Loucy (cell line): ENCODE measurements around the gene CERS4.
"Not testable (repeated sequence)": the region's sequence is repeated elsewhere in the genome, so short reads cannot be mapped to it uniquely, and the experiment has no call there.

Experiments
- H2AFZ ChIP-seq: fragments of 200-600 bp; sonication (generic); 2 replicates; pipeline ENCODE4 v1.6.0; 2016; ENCODE audit warnings: antibody characterized with exemption, mild to moderate bottlenecking, low read length, moderate library complexity
- H3F3A ChIP-seq: fragments of 200-600 bp; 2 replicates; pipeline ENCODE4 v1.6.0; 2016; ENCODE audit warnings: antibody characterized with exemption, low read depth, mild to moderate bottlenecking
- H3K27me3 ChIP-seq: fragments of 200-600 bp; sonication (generic); 2 replicates; pipeline ENCODE4 v1.6.1; 2014; ENCODE audit warnings: low read length, mild to moderate bottlenecking; ENCODE audit not compliant: insufficient read depth, poor library complexity, severe bottlenecking
- H3K36me3 ChIP-seq: fragments of 200-600 bp; sonication (generic); 2 replicates; pipeline ENCODE4 v1.6.1; 2016; ENCODE audit warnings: low read length; ENCODE audit not compliant: insufficient read depth
- H3K4me1 ChIP-seq: fragments of 200-600 bp; sonication (generic); 2 replicates; pipeline ENCODE4 v1.5.1; 2014; ENCODE audit warnings: low read length, mild to moderate bottlenecking; ENCODE audit not compliant: insufficient read depth, poor library complexity, severe bottlenecking
- H3K4me2 ChIP-seq: fragments of 200-600 bp; sonication (generic); 2 replicates; pipeline ENCODE4 v1.6.0; 2014; ENCODE audit warnings: antibody characterized with exemption, low read length, low read depth, mild to moderate bottlenecking; ENCODE audit not compliant: poor library complexity, severe bottlenecking
- H3K4me3 ChIP-seq: fragments of 200-600 bp; sonication (generic); 2 replicates; pipeline ENCODE4 v1.5.1; 2014; ENCODE audit warnings: low read length, mild to moderate bottlenecking, mixed read lengths; ENCODE audit not compliant: poor library complexity, severe bottlenecking
- H3K79me2 ChIP-seq: fragments of 200-600 bp; sonication (generic); 2 replicates; pipeline ENCODE4 v1.6.1; 2014; ENCODE audit warnings: low read length; ENCODE audit not compliant: insufficient read depth
- H3K9ac ChIP-seq: fragments of 200-600 bp; sonication (generic); 2 replicates; pipeline ENCODE4 v1.6.0; 2014; ENCODE audit warnings: mild to moderate bottlenecking, low read depth, low read length, moderate library complexity; ENCODE audit not compliant: poor library complexity, severe bottlenecking
- H3K9me2 ChIP-seq: fragments of 200-600 bp; sonication (generic); replicated peaks from 2 replicates; pipeline ENCODE4 v1.6.1; 2016; ENCODE audit warnings: low read depth, low read length, mixed read lengths
- H3K9me3 ChIP-seq: fragments of 200-600 bp; sonication (generic); 2 replicates; pipeline ENCODE4 v1.6.1; 2014; ENCODE audit warnings: mild to moderate bottlenecking, antibody characterized with exemption, low read length, low read depth; ENCODE audit not compliant: insufficient read depth
- H4K20me1 ChIP-seq: fragments of 200-600 bp; sonication (generic); 2 replicates; pipeline ENCODE4 v1.6.0; 2014; ENCODE audit warnings: antibody characterized with exemption, low read length, mild to moderate bottlenecking; ENCODE audit not compliant: insufficient read depth, poor library complexity, severe bottlenecking
- EZH2phosphoT487 ChIP-seq: fragments of 200-600 bp; IDR thresholded peaks from 2 replicates; pipeline ENCODE4 v1.6.1; 2018; ENCODE audit warnings: antibody characterized with exemption, mild to moderate bottlenecking, moderate library complexity, borderline replicate concordance
- TF ChIP-seq, protein P1 (sequence below): fragments of 200-600 bp; sonication (generic); conservative IDR thresholded peaks from 2 replicates; pipeline ENCODE4 v1.5.1; 2014; ENCODE audit warnings: mild to moderate bottlenecking, antibody characterized with exemption, low read length

The CERS4 gene

GRCh38 chr19:8214802-8215201, 5.6 kb downstream of the CERS4 start:
- peak overlapping the region; percentile 55 for H3K9ac ChIP-seq
- H3F3A ChIP-seq, result no peaks in the 10 kb centered on the region
- H3K79me2 ChIP-seq, result peaks cover 54% of the 10 kb centered on the region
- peak overlapping the region; percentile 59 for H3K4me2 ChIP-seq
- H3K4me3 ChIP-seq, result peak overlapping the region; percentile 45
- peaks cover 44% of the 10 kb centered on the region for H3K4me1 ChIP-seq
- H3K36me3 ChIP-seq, result no peaks in the 10 kb centered on the region
- no peaks in the 10 kb centered on the region for H3K9me2 ChIP-seq
- H4K20me1 ChIP-seq, result peaks cover 7% of the 10 kb centered on the region
- H3K9me3 ChIP-seq, result no peaks in the 10 kb centered on the region
- H2AFZ ChIP-seq, result no peak overlapping the region
- no peaks in the 10 kb centered on the region for H3K27me3 ChIP-seq
- TF ChIP-seq EZH2phosphoT487, result no peak

- Histone ChIP-seq H2AFZ (no peak overlapping the region), H3F3A (no peaks in the 10 kb centered on the region), H3K4me1 (peaks cover 37% of the 10 kb centered on the region), H3K4me2 (peak overlapping the region; percentile 59), H3K9me3 (no peaks in the 10 kb centered on the region), H3K4me3 (peak overlapping the region; percentile 45), H3K27me3 (no peaks in the 10 kb centered on the region), H3K79me2 (peaks cover 49% of the 10 kb centered on the region), H3K9ac (peak overlapping the region; percentile 55), H3K36me3 (no peaks in the 10 kb centered on the region), H4K20me1 (peaks cover 6% of the 10 kb centered on the region), H3K9me2 (no peaks in the 10 kb centered on the region)
- TF ChIP-seq, protein P1, sequence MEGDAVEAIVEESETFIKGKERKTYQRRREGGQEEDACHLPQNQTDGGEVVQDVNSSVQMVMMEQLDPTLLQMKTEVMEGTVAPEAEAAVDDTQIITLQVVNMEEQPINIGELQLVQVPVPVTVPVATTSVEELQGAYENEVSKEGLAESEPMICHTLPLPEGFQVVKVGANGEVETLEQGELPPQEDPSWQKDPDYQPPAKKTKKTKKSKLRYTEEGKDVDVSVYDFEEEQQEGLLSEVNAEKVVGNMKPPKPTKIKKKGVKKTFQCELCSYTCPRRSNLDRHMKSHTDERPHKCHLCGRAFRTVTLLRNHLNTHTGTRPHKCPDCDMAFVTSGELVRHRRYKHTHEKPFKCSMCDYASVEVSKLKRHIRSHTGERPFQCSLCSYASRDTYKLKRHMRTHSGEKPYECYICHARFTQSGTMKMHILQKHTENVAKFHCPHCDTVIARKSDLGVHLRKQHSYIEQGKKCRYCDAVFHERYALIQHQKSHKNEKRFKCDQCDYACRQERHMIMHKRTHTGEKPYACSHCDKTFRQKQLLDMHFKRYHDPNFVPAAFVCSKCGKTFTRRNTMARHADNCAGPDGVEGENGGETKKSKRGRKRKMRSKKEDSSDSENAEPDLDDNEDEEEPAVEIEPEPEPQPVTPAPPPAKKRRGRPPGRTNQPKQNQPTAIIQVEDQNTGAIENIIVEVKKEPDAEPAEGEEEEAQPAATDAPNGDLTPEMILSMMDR, result no peak
- TF ChIP-seq EZH2phosphoT487, result no peak
These were observed 6.6 kb downstream of the CERS4 start for GRCh38 chr19:8215783-8216182.

DNA sequence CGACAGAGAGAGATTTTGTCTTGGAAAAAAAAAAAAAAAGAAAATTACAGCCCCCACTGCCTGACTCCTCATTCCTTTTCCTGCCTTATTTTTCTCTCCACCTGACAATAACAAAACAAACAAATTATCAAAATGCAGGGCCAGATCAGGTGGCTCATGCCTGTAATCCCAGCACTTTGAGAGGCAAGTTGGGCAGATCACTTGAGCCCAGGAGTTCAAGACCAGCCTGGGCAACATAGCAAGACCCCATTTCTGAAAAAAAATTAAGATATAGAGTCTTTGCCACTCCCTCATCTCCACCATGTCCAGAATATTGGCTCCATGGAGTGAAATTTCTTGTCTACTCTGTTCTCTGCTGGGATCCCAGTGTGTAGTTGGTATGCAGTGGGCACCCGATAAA, 7.2 kb downstream of the CERS4 start:
- H3K36me3 ChIP-seq, result no peaks in the 10 kb centered on the region
- peaks cover 43% of the 10 kb centered on the region for H3K79me2 ChIP-seq
- H3F3A ChIP-seq, result no peaks in the 10 kb centered on the region

DNA sequence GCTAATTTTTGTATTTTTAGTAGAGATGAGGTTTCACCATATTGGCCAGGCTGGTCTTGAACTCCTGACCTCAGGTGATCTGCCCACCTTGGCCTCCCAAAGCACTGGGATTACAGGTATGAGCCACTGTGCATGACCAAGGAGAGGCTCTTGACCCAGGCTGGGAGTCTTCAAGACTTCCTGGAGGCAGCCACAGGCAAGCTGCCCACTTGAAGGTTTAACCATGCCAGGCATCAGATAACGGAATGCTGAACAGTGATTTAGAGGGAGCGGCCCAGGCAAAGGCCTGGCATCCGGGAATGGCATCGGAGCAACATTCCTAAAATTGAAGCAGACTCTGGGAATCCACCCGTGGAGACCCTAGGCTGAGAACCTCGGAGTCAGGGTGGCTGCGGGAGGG, 9.0 kb downstream of the CERS4 start:
- not testable (repeated sequence) for H3K4me2 ChIP-seq

More for the DNA sequence above, 7.2 kb downstream of the CERS4 start:
- Histone ChIP-seq H3K9ac (no peak overlapping the region), H3K4me2 (no peak overlapping the region), H4K20me1 (peaks cover under 1% of the 10 kb centered on the region), H3K4me3 (no peak overlapping the region), H3K27me3 (no peaks in the 10 kb centered on the region), H3K9me3 (no peaks in the 10 kb centered on the region), H2AFZ (no peak overlapping the region), H3K9me2 (no peaks in the 10 kb centered on the region), H3K4me1 (peaks cover 33% of the 10 kb centered on the region)
- TF ChIP-seq, protein P1, result no peak
- TF ChIP-seq EZH2phosphoT487, result no peak

More for the DNA sequence above, 9.0 kb downstream of the CERS4 start:
- peaks cover 23% of the 10 kb centered on the region for H3K4me1 ChIP-seq
- H2AFZ ChIP-seq, H3K4me3 ChIP-seq, H3K9me2 ChIP-seq, H3K27me3 ChIP-seq, H4K20me1 ChIP-seq, H3K9me3 ChIP-seq, H3F3A ChIP-seq, H3K36me3 ChIP-seq, H3K9ac ChIP-seq: not testable (repeated sequence)
- H3K79me2 ChIP-seq, result peaks cover 34% of the 10 kb centered on the region
